ENCODE measurements around the gene ADGRD1. TPM values are rescaled to one million over a fixed set of nuclear protein-coding genes. Genes with fewer than 3 reads are reported as not detected.
A peak's percentile ranks its signal among the peaks of the same experiment; 100 is the strongest.

The ADGRD1 gene
- total RNA-seq, 1 donor from 2014 or later, result 108 TPM

DNA sequence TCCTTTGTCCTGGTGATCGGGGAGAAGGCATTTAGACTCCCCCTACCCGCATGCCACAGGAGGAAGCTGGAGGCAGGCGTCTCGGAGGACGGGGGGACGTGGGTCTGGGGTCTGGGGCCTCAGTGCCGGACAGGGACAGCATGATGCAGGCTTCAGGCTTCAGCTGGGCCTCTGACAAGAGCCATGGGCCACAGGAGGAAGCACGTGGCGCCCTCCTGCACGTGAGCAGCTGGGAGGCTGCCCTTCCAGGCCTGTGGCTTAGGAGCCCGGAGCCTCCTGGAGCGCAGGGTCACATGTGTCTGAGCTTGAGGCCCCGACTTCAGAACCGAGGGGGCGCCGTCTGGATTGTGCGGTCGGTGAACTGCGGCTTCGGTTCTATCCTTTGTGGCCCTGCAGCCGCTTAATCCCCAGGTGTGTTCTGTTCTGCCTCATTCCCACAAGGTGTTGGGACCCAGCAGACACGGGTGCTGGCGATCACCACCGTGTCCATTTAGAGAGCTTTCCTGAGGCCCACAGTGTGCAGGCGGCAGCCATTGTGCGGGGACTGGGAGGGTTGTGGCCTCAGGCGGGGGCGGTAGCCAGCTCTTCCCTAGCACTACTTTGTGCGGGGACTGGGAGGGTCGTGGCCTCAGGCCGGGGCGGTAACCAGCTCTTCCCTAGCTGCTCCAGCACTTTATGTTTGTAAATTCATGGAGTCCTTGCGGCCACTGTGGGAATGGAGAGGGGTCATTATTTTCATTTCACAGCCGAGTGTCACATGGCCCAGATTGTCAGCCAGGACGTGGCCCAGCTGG, 150.2 kb downstream of the ADGRD1 start:
- no peak overlapping the region for H3K4me3 ChIP-seq
- peaks cover 8% of the 10 kb centered on the region for H3K27me3 ChIP-seq (ENCODE audit: low read depth)
- DNase-seq, result no peak
- TF ChIP-seq, protein P1, sequence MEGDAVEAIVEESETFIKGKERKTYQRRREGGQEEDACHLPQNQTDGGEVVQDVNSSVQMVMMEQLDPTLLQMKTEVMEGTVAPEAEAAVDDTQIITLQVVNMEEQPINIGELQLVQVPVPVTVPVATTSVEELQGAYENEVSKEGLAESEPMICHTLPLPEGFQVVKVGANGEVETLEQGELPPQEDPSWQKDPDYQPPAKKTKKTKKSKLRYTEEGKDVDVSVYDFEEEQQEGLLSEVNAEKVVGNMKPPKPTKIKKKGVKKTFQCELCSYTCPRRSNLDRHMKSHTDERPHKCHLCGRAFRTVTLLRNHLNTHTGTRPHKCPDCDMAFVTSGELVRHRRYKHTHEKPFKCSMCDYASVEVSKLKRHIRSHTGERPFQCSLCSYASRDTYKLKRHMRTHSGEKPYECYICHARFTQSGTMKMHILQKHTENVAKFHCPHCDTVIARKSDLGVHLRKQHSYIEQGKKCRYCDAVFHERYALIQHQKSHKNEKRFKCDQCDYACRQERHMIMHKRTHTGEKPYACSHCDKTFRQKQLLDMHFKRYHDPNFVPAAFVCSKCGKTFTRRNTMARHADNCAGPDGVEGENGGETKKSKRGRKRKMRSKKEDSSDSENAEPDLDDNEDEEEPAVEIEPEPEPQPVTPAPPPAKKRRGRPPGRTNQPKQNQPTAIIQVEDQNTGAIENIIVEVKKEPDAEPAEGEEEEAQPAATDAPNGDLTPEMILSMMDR (IDR thresholded peaks at IDR 0.05), result no peak
- intact Hi-C loops (cut with DNase I), result no loop called here
- peak in 1 of 2 donors; percentile 9 for ATAC-seq
- H3K9me3 ChIP-seq, result no peaks in the 10 kb centered on the region
- H3K27ac ChIP-seq, result peak overlapping the region; percentile 25
- peaks cover 29% of the 10 kb centered on the region for H3K4me1 ChIP-seq
- H3K36me3 ChIP-seq, result peaks cover 19% of the 10 kb centered on the region

DNA sequence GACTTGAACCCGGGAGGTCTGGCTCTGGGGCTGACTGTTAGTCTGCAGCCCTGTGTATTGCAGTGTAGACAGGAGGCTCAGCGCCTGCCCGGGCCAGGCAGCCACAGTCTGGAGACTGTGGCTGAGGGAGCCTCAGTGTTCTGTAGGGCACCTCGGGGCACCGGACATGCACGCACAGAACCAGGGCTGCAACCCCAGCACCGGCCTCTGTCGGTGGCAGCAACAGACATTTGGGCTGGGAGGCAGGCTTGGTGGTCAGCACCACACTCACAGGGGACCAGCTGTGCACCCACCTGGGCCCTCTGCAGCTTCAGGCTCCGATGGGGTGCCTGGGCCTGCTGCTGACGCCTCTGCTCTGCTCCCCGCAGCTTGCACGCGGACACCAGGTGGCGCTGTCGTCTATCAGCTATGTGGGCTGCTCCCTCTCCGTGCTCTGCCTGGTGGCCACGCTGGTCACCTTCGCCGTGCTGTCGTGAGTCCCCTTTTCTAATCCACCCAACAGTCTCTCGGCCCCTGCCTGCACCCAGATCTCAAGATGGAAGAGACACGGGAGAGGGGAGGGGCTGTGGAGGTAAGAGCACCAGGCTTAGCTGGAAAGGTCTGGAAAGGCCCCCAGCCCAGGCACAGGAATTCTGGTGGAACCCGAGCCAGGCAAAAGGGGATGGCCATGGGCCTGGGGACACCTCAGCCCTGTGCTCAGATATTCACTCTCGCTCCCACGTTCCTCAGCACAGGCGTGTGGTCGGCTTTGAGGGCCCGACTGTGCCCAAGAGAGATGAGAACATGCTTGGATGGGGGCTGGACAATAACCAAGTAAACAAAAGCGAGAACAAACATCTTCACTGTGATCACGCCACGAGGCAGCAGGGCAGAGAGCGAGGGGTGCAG, 151.0 kb downstream of the ADGRD1 start:
- Histone ChIP-seq H3K9me3 (no peaks in the 10 kb centered on the region), H3K36me3 (peaks cover 16% of the 10 kb centered on the region), H3K27ac (peak overlapping the region; percentile 25), H3K4me3 (no peak overlapping the region), H3K27me3 (ENCODE audit: low read depth) (peaks cover 8% of the 10 kb centered on the region), H3K4me1 (peaks cover 29% of the 10 kb centered on the region)
- TF ChIP-seq, protein P1 (IDR thresholded peaks at IDR 0.05), result peak; percentile 92
- ATAC-seq (peak; percentile 87 to 88), DNase-seq (peak; percentile 89)
- intact Hi-C loops (cut with DNase I), result no loop called here

DNA sequence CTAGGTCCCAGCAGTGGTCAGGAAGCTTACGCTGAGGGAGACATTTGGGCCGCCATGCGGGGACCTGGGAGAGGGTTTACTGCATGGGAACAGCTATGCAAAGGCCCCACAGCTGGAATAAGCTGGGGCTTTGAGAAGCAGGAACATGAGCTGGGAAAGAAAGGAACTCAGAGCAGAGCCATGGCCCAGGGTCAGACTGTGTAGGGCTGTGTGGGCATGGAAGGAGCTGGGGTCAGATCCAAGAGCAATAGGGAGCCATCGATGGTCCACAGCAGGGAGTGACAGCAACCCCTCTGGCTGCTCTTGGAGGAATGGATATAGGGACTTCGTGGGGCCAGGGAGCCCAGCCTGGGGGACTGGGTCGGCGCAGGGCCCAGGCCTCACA, 151.6 kb downstream of the ADGRD1 start:
- no peak for DNase-seq
- no peak overlapping the region for H3K27ac ChIP-seq
- no peak for ATAC-seq
- no peak overlapping the region for H3K4me3 ChIP-seq
- peaks cover 8% of the 10 kb centered on the region for H3K27me3 ChIP-seq (ENCODE audit: low read depth)
- peaks cover 19% of the 10 kb centered on the region for H3K36me3 ChIP-seq
- H3K4me1 ChIP-seq, result peaks cover 29% of the 10 kb centered on the region
- TF ChIP-seq, protein P1 (IDR thresholded peaks at IDR 0.05), result no peak
- H3K9me3 ChIP-seq, result no peaks in the 10 kb centered on the region
- intact Hi-C loops (cut with DNase I), result no loop called here

DNA sequence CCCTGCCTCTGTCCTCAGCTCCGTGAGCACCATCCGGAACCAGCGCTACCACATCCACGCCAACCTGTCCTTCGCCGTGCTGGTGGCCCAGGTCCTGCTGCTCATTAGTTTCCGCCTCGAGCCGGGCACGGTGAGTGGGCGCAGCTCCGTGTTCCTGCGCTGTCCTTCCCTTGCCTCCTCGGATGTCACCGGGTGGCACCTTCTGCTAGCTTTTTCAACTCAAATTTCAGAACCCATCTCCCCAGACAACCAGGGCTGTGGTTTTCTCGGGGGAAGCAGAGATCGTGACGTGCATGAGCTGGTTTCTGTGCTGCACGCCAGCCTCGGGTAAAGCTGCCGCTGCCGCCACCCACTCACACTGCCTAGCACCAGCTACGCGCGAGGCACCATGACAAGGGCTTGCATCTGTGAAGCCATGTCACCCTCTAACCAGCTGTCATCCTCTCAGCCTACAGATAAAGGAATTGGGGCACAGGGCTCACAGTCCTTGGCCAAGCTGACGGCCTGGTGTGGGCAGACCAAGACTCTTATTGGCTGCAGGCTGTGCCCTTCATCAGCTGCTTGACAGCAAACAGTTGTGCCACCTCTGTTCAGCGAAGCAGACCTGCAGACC, 152.1 kb downstream of the ADGRD1 start:
- peaks cover 19% of the 10 kb centered on the region for H3K36me3 ChIP-seq
- no peaks in the 10 kb centered on the region for H3K9me3 ChIP-seq
- intact Hi-C loops (cut with DNase I), result no loop called here
- ATAC-seq (peak in 1 of 2 donors; percentile 4), DNase-seq (no peak)
- H3K27me3 ChIP-seq (ENCODE audit: low read depth), result peaks cover 8% of the 10 kb centered on the region
- TF ChIP-seq, protein P1 (IDR thresholded peaks at IDR 0.05), result no peak
- no peak overlapping the region for H3K4me3 ChIP-seq
- peaks cover 29% of the 10 kb centered on the region for H3K4me1 ChIP-seq
- no peak overlapping the region for H3K27ac ChIP-seq

DNA sequence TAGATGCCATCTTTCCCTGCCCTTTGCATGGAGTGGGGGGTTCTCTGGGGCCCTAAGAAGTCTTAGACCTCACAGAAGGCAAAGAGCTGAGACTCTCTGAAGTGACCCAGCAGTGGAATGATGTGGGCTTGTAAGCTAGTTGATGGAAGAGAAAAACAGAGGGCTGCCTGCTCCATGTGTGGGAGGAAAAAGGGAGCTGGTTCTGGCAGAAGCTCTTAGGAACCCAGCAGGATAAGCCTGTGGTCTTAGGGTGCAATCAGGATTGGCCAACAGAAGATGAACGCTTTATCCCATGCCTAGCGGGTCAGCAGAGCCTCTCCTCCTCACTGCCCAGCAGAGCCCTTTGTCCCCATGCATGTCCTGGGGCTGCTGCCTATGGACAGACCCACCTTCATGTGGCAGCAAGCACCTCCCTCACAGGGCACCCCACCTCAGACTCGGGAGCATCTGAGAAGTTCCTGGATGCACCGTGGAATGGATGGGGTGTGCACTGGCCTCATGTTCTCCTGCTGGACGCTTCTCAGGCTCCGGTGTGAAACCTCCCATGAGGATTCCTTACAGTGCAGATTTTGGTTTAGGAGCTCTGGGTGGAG, 152.7 kb downstream of the ADGRD1 start:
- ATAC-seq, result no peak
- Histone ChIP-seq H3K27ac (no peak overlapping the region), H3K4me1 (peaks cover 29% of the 10 kb centered on the region), H3K4me3 (no peak overlapping the region), H3K9me3 (no peaks in the 10 kb centered on the region), H3K36me3 (peaks cover 19% of the 10 kb centered on the region), H3K27me3 (ENCODE audit: low read depth) (peaks cover 8% of the 10 kb centered on the region)
- intact Hi-C loops (cut with DNase I), result no loop called here
- TF ChIP-seq, protein P1 (IDR thresholded peaks at IDR 0.05), result no peak
- peak; percentile 19 for DNase-seq

Measured in lower lobe of right lung (tissue), 2 donors.